Measurements from ENCODE around the gene GMIP. TPM values are rescaled to one million over a fixed set of nuclear protein-coding genes. Genes with fewer than 3 reads are reported as not detected.
A peak's percentile ranks its signal among the peaks of the same experiment; 100 is the strongest.

Gene GMIP
- total and polyA plus RNA-seq, 2 donors (not counting 3 experiments of a cell fraction or from before 2014, with no cell fraction given) = 7.8 to 19.8 TPM

DNA sequence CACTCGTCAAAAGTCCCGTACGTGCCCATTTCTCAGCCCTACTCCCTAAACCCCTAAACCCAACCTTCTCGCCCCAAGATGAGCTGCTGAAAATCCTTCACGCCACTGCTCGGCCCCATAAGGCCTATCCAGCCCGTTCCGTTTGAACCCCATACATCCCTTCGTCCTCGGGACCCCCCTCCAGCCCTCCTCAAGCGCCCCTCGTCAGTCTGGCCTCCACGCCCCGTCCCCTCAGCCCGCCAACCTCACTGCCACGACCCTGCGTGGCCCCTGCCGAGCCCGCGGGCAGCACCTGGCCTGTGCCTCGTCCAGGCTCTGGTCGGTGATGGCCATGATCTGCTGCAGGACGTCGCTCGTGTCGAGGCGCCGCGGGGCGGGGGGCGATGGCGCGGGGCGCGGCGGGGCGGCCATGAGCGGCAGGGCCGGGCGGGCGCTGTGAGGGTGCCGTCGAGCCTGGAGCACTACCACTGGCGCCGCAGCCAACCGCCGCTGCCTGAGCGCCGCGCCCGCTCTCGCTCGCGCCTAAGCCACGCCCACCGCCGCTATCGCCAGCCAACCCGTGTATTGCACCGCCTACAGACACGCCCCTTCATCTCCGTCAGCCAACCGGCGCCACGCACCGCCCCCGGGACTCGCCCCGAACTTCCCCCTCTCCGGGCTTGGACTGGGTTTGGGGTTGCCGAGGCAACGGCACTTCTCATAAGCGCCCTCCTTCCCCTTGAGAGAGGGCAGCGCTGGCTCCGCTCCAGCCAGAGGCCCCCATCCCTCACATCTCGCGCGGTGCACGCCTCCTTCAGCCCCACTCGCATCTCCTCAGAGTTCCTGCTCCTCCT, 25.0 kb downstream of the GMIP start, which contains the start of gene PBX4:
Gene PBX4 (minus strand): TSS at position 469 of the 833 bp plus-strand sequence. CDS start 58 bp downstream, at position 411.
- Histone ChIP-seq H3K4me3 (replicated peaks in 1 of 3; ENCODE audit: insufficient read depth in 1 of 3, low read depth in 1 of 3, low read length in 3 of 3) (no peak within 1 kb of the TSS), H3K27ac (ENCODE audit: insufficient read depth, low read depth, low read length) (no peak within 1 kb of the TSS), H3K9me3 (replicated peaks; ENCODE audit: control insufficient read depth, insufficient read depth, low read length) (no peaks in the 10 kb centered on the region), H3K4me1 (ENCODE audit: control insufficient read depth, extremely low read depth, insufficient read depth, low read length) (no peaks in the 10 kb centered on the region), H3K27me3 (ENCODE audit: control insufficient read depth in 2 of 2, insufficient read depth in 2 of 2, low read length in 2 of 2) (no peaks in the 10 kb centered on the region), H3K79me2 (ENCODE audit: control insufficient read depth, insufficient read depth, low read length) (no peaks in the 10 kb centered on the region), H4K20me1 (replicated peaks; ENCODE audit: control insufficient read depth, extremely low read depth, insufficient read depth, low read length) (no peaks in the 10 kb centered on the region), H3K9ac (replicated peaks; ENCODE audit: extremely low read depth, insufficient read depth, low read length) (no peak within 1 kb of the TSS), H3K4me2 (ENCODE audit: insufficient read depth, low read length) (no peak within 1 kb of the TSS), H3K9me1 (replicated peaks; ENCODE audit: control insufficient read depth, extremely low read depth, insufficient read depth, low read length) (no peaks in the 10 kb centered on the region), H3K36me3 (ENCODE audit: control insufficient read depth in 2 of 2, extremely low read depth in 1 of 2, insufficient read depth in 2 of 2, low read length in 2 of 2) (no peaks in the 10 kb centered on the region), H2AFZ (ENCODE audit: low read depth, low read length) (peak within 1 kb of the TSS; percentile 82)
- TF ChIP-seq EZH2 (IDR thresholded peaks at IDR 0.05; ENCODE audit: borderline replicate concordance, low read depth, low read length, severe bottlenecking) (no peak), MYC (IDR thresholded peaks at IDR 0.05; ENCODE audit: low read depth, low read length) (no peak), JUN (IDR thresholded peaks at IDR 0.05; ENCODE audit: borderline replicate concordance, insufficient read depth, insufficient read length, low read depth) (no peak)
- dilution Hi-C loops (cut with MboI; ENCODE audit: extremely low pct_ligation_motif_present, low sequenced_read_pairs) = no loop called here
- ChIA-PET CTCF (no interaction called here), POLR2A (no interaction called here)
- intact Hi-C loops (cut with micrococcal nuclease) = no loop called here
- DNase-seq (ENCODE audit: low read depth, low spot score) = peak; percentile 65
- BruUV-seq (replicated peaks) = no TSS peak
- FAIRE-seq = no peak

- Histone ChIP-seq H3K4me1 (ENCODE audit: control insufficient read depth, extremely low read depth, insufficient read depth, low read length) (no peaks in the 10 kb centered on the region), H3K9me1 (replicated peaks; ENCODE audit: control insufficient read depth, extremely low read depth, insufficient read depth, low read length) (no peaks in the 10 kb centered on the region), H3K9me3 (replicated peaks; ENCODE audit: control insufficient read depth, insufficient read depth, low read length) (no peaks in the 10 kb centered on the region), H3K4me3 (replicated peaks in 1 of 3; ENCODE audit: insufficient read depth in 1 of 3, low read depth in 1 of 3, low read length in 3 of 3) (no peak overlapping the region), H3K27ac (ENCODE audit: insufficient read depth, low read depth, low read length) (no peak overlapping the region), H4K20me1 (replicated peaks; ENCODE audit: control insufficient read depth, extremely low read depth, insufficient read depth, low read length) (no peaks in the 10 kb centered on the region), H3K36me3 (ENCODE audit: control insufficient read depth in 2 of 2, extremely low read depth in 1 of 2, insufficient read depth in 2 of 2, low read length in 2 of 2) (no peaks in the 10 kb centered on the region), H3K27me3 (ENCODE audit: control insufficient read depth in 2 of 2, insufficient read depth in 2 of 2, low read length in 2 of 2) (no peaks in the 10 kb centered on the region), H3K4me2 (ENCODE audit: insufficient read depth, low read length) (no peak overlapping the region), H3K79me2 (ENCODE audit: control insufficient read depth, insufficient read depth, low read length) (no peaks in the 10 kb centered on the region), H2AFZ (ENCODE audit: low read depth, low read length) (no peak overlapping the region), H3K9ac (replicated peaks; ENCODE audit: extremely low read depth, insufficient read depth, low read length) (no peak overlapping the region)
- DNase-seq (ENCODE audit: low read depth, low spot score) (no peak), FAIRE-seq (no peak)
- TF ChIP-seq POLR2AphosphoS5 (IDR thresholded peaks at IDR 0.05; ENCODE audit: insufficient read depth, low read depth, low read length) (no peak), GATA2 (IDR thresholded peaks at IDR 0.05; ENCODE audit: insufficient read depth, insufficient read length, low read depth, low read length) (no peak)
- dilution Hi-C loops (cut with MboI; ENCODE audit: extremely low pct_ligation_motif_present, low sequenced_read_pairs) = no loop called here
- intact Hi-C loops (cut with micrococcal nuclease) = no loop called here
- ChIA-PET POLR2A (no interaction called here), CTCF (no interaction called here)
- no TSS peak for BruUV-seq (replicated peaks)
These were observed 28.4 kb downstream of the GMIP start for GRCh38 chr19:19615086-19615485.

All from endothelial cell of umbilical vein (primary cell).